Measurements from ENCODE around the gene ASB1. TPM values are rescaled to one million over a fixed set of nuclear protein-coding genes. Genes with fewer than 3 reads are reported as not detected.

Gene ASB1
- polyA plus RNA-seq, 1 of the 3 experiments (the other 2 are of a cell fraction), result 33.3 TPM

GRCh38 chr2:238473014-238473413 is 46.3 kb downstream of the ASB1 start:
- no peak overlapping the region for H3K27ac ChIP-seq (ENCODE audit: low read depth in 2 of 2, low read length in 1 of 2)
- no peaks in the 10 kb centered on the region for H3F3A ChIP-seq (replicated peaks; ENCODE audit: insufficient read depth)
- H3K79me2 ChIP-seq (ENCODE audit: insufficient read depth), result no peaks in the 10 kb centered on the region
- peaks cover 0 to 4% of the 10 kb centered on the region in 2 experiments for H3K36me3 ChIP-seq (replicated peaks in 1 of 2; ENCODE audit: control insufficient read depth in 1 of 2, insufficient read depth in 2 of 2, low read length in 1 of 2)
- ChIA-PET POLR2A (no interaction called here), CTCF (interaction anchor here (1.1 to 1.5 kb wide), 2 partner anchors 8 to 102 kb away, joined by 3 read pairs; no protein-coding TSS in a partner anchor)
- H3K9me2 ChIP-seq, result no peaks in the 10 kb centered on the region
- no peaks in the 10 kb centered on the region for H3K4me1 ChIP-seq (ENCODE audit: control insufficient read depth in 1 of 2, insufficient read depth in 2 of 2, low read depth in 1 of 2, low read length in 1 of 2)
- WGBS (ENCODE audit: low lambda C conversion rate), result 51% methylated on average over 4 of the region's 4 CpGs
- no peaks in the 10 kb centered on the region for H3K27me3 ChIP-seq (ENCODE audit: insufficient read depth)
- no peaks in the 10 kb centered on the region; the same call in 1 of the 2 replicates for H3K9me3 ChIP-seq
- TF ChIP-seq TEAD4 (IDR thresholded peaks at IDR 0.05; ENCODE audit: borderline replicate concordance, insufficient read depth) (no peak), RAD21 (IDR thresholded peaks at IDR 0.05; ENCODE audit: low read length) (no peak), GATA2 (CRISPR knock-in tag; IDR thresholded peaks at IDR 0.05) (no peak), ELF1 (IDR thresholded peaks at IDR 0.05) (no peak)
- H4K20me1 ChIP-seq (ENCODE audit: insufficient read depth), result no peaks in the 10 kb centered on the region
- no peak overlapping the region for H3K9ac ChIP-seq
- no peak overlapping the region for H2AFZ ChIP-seq (ENCODE audit: low read depth)
- no peak for DNase-seq
- H3K4me3 ChIP-seq (ENCODE audit: low read depth in 2 of 2, low read length in 1 of 2), result no peak overlapping the region
- H3K4me2 ChIP-seq, result no peak overlapping the region

- ChIA-PET POLR2A (no interaction called here), CTCF (interaction anchor here (1.1 to 1.5 kb wide), 2 partner anchors 8 to 103 kb away, joined by 3 read pairs; no protein-coding TSS in a partner anchor)
- no peaks in the 10 kb centered on the region for H4K20me1 ChIP-seq (ENCODE audit: insufficient read depth)
- H2AFZ ChIP-seq (ENCODE audit: low read depth), result no peak overlapping the region
- peaks cover 0 to 4% of the 10 kb centered on the region in 2 experiments for H3K36me3 ChIP-seq (replicated peaks in 1 of 2; ENCODE audit: control insufficient read depth in 1 of 2, insufficient read depth in 2 of 2, low read length in 1 of 2)
- WGBS (ENCODE audit: low lambda C conversion rate), result 10% methylated on average over 1 of the region's 1 CpG
- no peak overlapping the region for H3K27ac ChIP-seq (ENCODE audit: low read depth in 2 of 2, low read length in 1 of 2)
- H3K4me2 ChIP-seq, result no peak overlapping the region
- no peaks in the 10 kb centered on the region for H3K9me2 ChIP-seq
- no peaks in the 10 kb centered on the region for H3K27me3 ChIP-seq (ENCODE audit: insufficient read depth)
- H3K9ac ChIP-seq, result no peak overlapping the region
- H3K4me3 ChIP-seq (ENCODE audit: low read depth in 2 of 2, low read length in 1 of 2), result no peak overlapping the region
- TF ChIP-seq SMC3 (IDR thresholded peaks at IDR 0.05; ENCODE audit: low read depth, low read length), result no peak
- TF ChIP-seq TEAD4 (IDR thresholded peaks at IDR 0.05; ENCODE audit: borderline replicate concordance, insufficient read depth), result no peak
- H3F3A ChIP-seq (replicated peaks; ENCODE audit: insufficient read depth), result no peaks in the 10 kb centered on the region
- DNase-seq, result no peak
- H3K4me1 ChIP-seq (ENCODE audit: control insufficient read depth in 1 of 2, insufficient read depth in 2 of 2, low read depth in 1 of 2, low read length in 1 of 2), result no peaks in the 10 kb centered on the region
- H3K9me3 ChIP-seq, result no peaks in the 10 kb centered on the region; the same call in 1 of the 2 replicates
- no peaks in the 10 kb centered on the region for H3K79me2 ChIP-seq (ENCODE audit: insufficient read depth)
Measured at GRCh38 chr2:238473523-238473922, 46.8 kb downstream of the ASB1 start.

- Histone ChIP-seq H3K9ac (no peak overlapping the region), H3K27me3 (ENCODE audit: insufficient read depth) (no peaks in the 10 kb centered on the region), H2AFZ (ENCODE audit: low read depth) (no peak overlapping the region), H3K4me2 (no peak overlapping the region), H3K4me1 (ENCODE audit: control insufficient read depth in 1 of 2, insufficient read depth in 2 of 2, low read depth in 1 of 2, low read length in 1 of 2) (no peaks in the 10 kb centered on the region), H3F3A (replicated peaks; ENCODE audit: insufficient read depth) (no peaks in the 10 kb centered on the region), H3K27ac (ENCODE audit: low read depth in 2 of 2, low read length in 1 of 2) (no peak overlapping the region), H3K9me3 (no peaks in the 10 kb centered on the region; the same call in 1 of the 2 replicates), H3K9me2 (no peaks in the 10 kb centered on the region), H3K79me2 (ENCODE audit: insufficient read depth) (no peaks in the 10 kb centered on the region), H4K20me1 (ENCODE audit: insufficient read depth) (no peaks in the 10 kb centered on the region), H3K36me3 (replicated peaks in 1 of 2; ENCODE audit: control insufficient read depth in 1 of 2, insufficient read depth in 2 of 2, low read length in 1 of 2) (no peaks in the 10 kb centered on the region), H3K4me3 (ENCODE audit: low read depth in 2 of 2, low read length in 1 of 2) (no peak overlapping the region)
- WGBS (ENCODE audit: low lambda C conversion rate), result 30% methylated on average over 1 of the region's 1 CpG
- POLR2A ChIA-PET, result no interaction called here
- CTCF ChIA-PET, result no interaction called here
- DNase-seq, result no peak
- no peak for TF ChIP-seq ZBTB33 (IDR thresholded peaks at IDR 0.05; ENCODE audit: borderline replicate concordance, low read depth)
- TF ChIP-seq POLR2AphosphoS5 (IDR thresholded peaks at IDR 0.05; ENCODE audit: low read depth, low read length), result no peak
- no peak for TF ChIP-seq RAD21 (IDR thresholded peaks at IDR 0.05; ENCODE audit: low read length)
- no peak for TF ChIP-seq USF2 (IDR thresholded peaks at IDR 0.05; ENCODE audit: borderline replicate concordance, low read depth, low read length)
- TF ChIP-seq NFIC (IDR thresholded peaks at IDR 0.05; ENCODE audit: borderline replicate concordance), result no peak
- no peak for TF ChIP-seq SIN3A (IDR thresholded peaks at IDR 0.05; ENCODE audit: borderline replicate concordance, low read depth, low read length)
- no peak for TF ChIP-seq TCF12 (IDR thresholded peaks at IDR 0.05)
- no peak for TF ChIP-seq MXI1 (IDR thresholded peaks at IDR 0.05; ENCODE audit: low read depth, low read length)
- TF ChIP-seq PBX3 (IDR thresholded peaks at IDR 0.05), result no peak
- TF ChIP-seq RFX5 (IDR thresholded peaks at IDR 0.05; ENCODE audit: low read length), result no peak
- no peak for TF ChIP-seq GABPA (IDR thresholded peaks at IDR 0.05; ENCODE audit: low read depth)
- TF ChIP-seq SMC3 (IDR thresholded peaks at IDR 0.05; ENCODE audit: low read depth, low read length), result no peak
- TF ChIP-seq MAX (IDR thresholded peaks at IDR 0.05; ENCODE audit: low read depth), result no peak
- TF ChIP-seq TAF1 (IDR thresholded peaks at IDR 0.05; ENCODE audit: borderline replicate concordance, low read depth, low read length), result no peak
Measured at GRCh38 chr2:238475034-238475433, 48.3 kb downstream of the ASB1 start.

All from SK-N-SH (cell line).